ENCODE measurements around the gene SLC7A11.

The SLC7A11 gene

GRCh38 chr4:138178566-138178965 lies 63.6 kb downstream of the SLC7A11 start:
- H3K4me3 ChIP-seq (ENCODE audit: low read length) = no peak overlapping the region
- no peak for TF ChIP-seq CTCF (IDR thresholded peaks at IDR 0.05; ENCODE audit: insufficient read depth, low read depth, low read length, missing control alignments)
- DNase-seq (ENCODE audit: low read depth) = peak; percentile 75

- DNase-seq (ENCODE audit: low read depth) = no peak
- H3K4me3 ChIP-seq (ENCODE audit: low read length) = no peak overlapping the region
- no peak for TF ChIP-seq CTCF (IDR thresholded peaks at IDR 0.05; ENCODE audit: insufficient read depth, low read depth, low read length, missing control alignments)
These were observed 64.7 kb downstream of the SLC7A11 start for GRCh38 chr4:138177278-138177968.

GRCh38 chr4:138174981-138175794 lies 67.0 kb downstream of the SLC7A11 start:
- no peak overlapping the region for H3K4me3 ChIP-seq (ENCODE audit: low read length)
- peak; percentile 27 for TF ChIP-seq CTCF (IDR thresholded peaks at IDR 0.05; ENCODE audit: insufficient read depth, low read depth, low read length, missing control alignments)
- peak; percentile 7 for DNase-seq (ENCODE audit: low read depth)

GRCh38 chr4:138164208-138164607 lies 77.9 kb downstream of the SLC7A11 start:
- no peak for TF ChIP-seq CTCF (IDR thresholded peaks at IDR 0.05; ENCODE audit: insufficient read depth, low read depth, low read length, missing control alignments)
- no peak overlapping the region for H3K4me3 ChIP-seq (ENCODE audit: low read length)
- DNase-seq (ENCODE audit: low read depth) = no peak

GRCh38 chr4:138163171-138163570 lies 79.0 kb downstream of the SLC7A11 start:
- no peak overlapping the region for H3K4me3 ChIP-seq (ENCODE audit: low read length)
- no peak for DNase-seq (ENCODE audit: low read depth)
- no peak for TF ChIP-seq CTCF (IDR thresholded peaks at IDR 0.05; ENCODE audit: insufficient read depth, low read depth, low read length, missing control alignments)

- no peak for TF ChIP-seq CTCF (IDR thresholded peaks at IDR 0.05; ENCODE audit: insufficient read depth, low read depth, low read length, missing control alignments)
- DNase-seq (ENCODE audit: low read depth) = peak; percentile 82
- H3K4me3 ChIP-seq (ENCODE audit: low read length) = no peak overlapping the region
These were observed 79.9 kb downstream of the SLC7A11 start for GRCh38 chr4:138162259-138162658.

All from epithelial cell of esophagus (primary cell).